Raji (cell line): ENCODE data around the gene IL20RA.

ENCODE experiments used
- POLR2A ChIP-seq: IDR thresholded peaks from 2 replicates; pipeline ENCODE4 v1.6.1; 2011; ENCODE audit warnings: low read depth, low read length, control low read depth; ENCODE audit not compliant: insufficient read depth

The IL20RA gene

GRCh38 chr6:137024237-137024990 lies 20.4 kb downstream of the IL20RA start:
- TF ChIP-seq POLR2A, result no peak

DNA sequence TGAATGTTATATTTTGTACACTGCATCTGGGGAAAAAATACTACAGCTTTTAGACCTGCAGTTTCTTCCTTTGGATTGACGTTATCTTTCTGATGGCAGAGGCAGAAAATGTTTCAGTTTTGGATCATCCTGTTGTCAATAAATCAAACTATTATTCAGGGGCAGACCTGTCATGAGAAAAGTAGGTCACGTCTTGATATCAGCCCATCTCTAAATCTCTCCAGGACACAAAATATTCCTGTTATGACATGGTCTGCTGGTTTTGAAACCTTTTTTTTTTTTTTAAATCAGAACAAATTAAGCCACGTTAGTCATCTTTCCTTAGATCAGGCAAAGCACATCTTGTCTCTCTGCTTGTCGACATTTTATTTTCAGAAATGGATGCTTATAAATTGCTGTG lies 24.0 kb downstream of the IL20RA start:
- TF ChIP-seq POLR2A, result no peak

DNA sequence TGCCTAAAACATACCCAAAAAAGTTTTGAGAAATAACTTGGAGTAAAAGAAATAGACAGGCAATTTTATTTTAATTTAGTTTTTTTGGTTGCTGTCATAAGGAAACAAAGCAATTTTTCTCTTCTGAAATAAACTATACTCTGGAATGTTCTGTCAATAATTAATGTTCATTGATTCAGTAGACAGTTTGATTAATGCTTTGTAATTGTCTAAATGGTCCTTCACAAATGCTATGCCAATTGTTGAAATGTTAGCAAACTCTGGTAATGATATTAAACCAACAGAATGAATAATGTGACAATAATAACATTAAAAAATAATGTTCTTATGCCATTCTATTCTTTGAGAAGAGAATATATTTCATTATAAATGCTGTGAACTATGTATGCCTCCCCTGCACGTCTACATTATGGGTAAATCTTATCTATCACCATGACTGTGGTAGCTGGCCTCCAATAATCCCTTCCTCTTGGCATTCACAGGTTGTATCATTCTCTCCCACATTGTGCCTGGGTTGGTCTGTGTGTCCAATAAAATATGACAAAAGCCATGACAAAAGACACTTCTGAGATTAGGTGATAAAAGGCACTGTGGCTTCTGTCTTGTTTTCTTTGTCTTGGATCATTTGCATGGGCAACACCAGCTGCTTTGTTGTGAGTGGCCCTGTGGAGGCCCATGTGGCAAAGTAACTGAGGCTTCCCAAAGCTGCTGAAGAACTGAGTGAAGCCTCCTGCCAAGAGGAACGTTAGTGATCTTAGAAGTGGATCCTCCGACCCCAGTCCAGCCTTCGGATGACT lies 25.1 kb downstream of the IL20RA start:
- no peak for TF ChIP-seq POLR2A

DNA sequence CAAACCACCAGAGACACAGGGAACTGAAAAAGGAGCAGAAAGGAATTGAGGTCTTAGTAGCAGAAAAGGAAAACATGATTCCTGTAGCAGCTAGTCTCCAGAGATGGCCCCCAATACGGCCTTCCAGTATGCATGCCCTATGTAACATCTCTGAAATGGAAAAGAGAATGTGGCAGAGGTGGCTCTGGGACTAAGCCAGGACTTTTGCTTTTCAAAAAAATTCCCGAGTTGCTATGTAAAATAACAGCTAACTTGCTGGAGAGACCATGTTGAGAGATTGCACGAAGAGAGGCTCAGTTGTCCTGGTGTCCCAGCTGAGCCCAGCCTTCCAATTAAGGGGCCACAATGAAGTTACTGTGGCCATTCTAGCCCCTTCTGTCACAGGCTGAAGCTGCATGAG lies 27.7 kb downstream of the IL20RA start:
- TF ChIP-seq POLR2A, result no peak

GRCh38 chr6:137016356-137016755 lies 28.4 kb downstream of the IL20RA start:
- TF ChIP-seq POLR2A, result no peak

- no peak for TF ChIP-seq POLR2A
Measured at GRCh38 chr6:137015943-137016342, 28.8 kb downstream of the IL20RA start.

- no peak for TF ChIP-seq POLR2A
Measured at GRCh38 chr6:137013738-137014602, 30.8 kb downstream of the IL20RA start.

- TF ChIP-seq POLR2A, result no peak
Measured at GRCh38 chr6:137013031-137013430, 31.7 kb downstream of the IL20RA start.

- no peak for TF ChIP-seq POLR2A
Measured at GRCh38 chr6:137011406-137011805, 33.4 kb downstream of the IL20RA start.

DNA sequence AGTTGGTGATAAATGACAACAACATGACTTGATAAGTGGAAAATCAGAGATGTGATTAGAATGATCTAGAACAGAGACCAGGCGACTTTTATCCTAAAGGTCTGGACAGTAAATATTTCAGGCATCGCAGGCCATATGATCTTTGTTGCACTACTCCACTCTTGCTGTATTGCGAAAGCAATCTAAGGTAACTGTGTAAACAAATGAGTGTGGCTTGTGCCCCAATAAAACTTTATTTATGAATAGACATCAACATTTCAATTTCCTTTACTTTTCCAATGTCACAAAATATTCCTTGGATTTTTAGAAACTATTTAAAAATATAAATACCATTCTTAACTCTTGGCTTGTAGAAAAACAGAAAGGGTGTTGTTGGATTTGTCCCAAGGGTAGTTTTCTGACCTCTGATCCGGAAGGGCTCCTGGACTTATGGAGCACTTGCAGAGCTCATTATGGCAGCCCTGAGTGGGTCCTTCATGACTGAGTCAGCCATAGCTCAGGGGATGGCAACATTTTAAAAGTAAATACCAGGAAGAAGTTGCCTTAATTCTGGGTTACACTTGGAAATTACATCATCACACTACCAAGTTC lies 34.5 kb downstream of the IL20RA start:
- no peak for TF ChIP-seq POLR2A

GRCh38 chr6:137008204-137008603 lies 36.6 kb downstream of the IL20RA start:
- TF ChIP-seq POLR2A, result no peak

DNA sequence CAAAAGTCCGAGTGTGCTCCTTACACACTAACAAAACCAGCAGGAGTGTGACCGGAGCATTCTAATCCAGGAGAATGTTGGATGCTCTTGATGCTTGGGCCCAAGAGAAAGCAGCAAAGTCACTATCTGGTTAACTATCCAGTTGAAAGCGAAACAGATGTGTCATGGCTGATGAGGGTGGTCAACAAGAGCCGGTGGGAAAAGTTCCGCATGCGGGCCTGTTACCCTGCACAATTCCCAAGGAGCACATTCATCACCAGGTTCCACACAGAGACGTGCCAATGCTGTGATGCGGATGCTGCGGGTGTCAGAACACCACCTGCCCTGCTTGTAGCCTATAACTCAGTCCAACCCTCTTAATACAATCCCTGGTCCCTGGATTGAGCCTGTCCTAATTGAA lies 38.7 kb downstream of the IL20RA start:
- no peak for TF ChIP-seq POLR2A

- no peak for TF ChIP-seq POLR2A
Measured at GRCh38 chr6:137005073-137005472, 39.7 kb downstream of the IL20RA start.

GRCh38 chr6:137002505-137002904 lies 42.3 kb downstream of the IL20RA start:
- no peak for TF ChIP-seq POLR2A

DNA sequence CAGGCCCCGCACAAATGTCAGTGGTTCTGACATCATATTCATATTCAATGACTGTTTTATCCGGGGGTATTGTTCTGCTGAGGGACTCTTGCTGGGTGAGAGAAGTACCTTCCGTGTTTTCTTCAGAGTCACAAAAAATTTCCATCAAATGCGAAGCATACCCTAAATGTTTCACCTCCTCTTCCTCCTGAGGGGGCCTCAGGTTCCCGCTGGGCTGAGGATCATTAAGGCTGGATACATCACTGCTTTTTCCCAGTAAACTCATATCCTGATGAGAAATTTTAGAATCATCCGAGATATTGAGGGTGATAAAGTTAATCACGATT lies 42.8 kb downstream of the IL20RA start:
- TF ChIP-seq POLR2A, result no peak

DNA sequence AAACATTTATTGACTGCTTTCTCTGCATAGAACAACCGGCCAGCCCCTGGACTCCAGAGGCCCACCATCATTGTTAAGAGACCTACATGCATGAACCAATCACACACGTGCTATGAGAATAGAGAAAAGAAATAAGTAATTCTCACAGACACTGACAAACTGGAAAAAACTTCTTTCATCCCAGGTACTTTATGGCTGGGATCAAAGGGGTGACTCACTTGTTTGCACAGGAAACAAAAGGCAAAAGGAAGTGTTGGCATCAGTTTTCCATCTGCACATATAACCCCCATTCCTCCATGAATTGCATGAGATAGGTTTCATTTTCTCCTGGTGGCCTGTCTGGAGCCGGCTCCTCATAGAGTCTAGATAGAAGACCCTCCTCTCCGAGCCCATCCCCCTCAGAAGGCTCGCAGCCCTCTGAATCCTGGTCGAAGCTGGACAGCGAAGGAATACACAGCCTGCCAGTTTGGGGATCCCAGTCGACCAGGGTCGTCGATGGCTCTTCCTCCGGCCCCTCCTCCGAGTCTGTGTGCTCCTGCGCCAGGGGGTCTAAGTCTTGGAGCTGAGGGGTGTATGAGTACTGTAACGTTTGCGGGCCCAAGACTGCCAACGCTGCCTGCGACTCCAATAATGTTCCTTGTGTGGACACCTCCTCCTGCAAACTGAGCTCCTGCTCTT lies 43.3 kb downstream of the IL20RA start:
- no peak for TF ChIP-seq POLR2A
